Cardiac muscle cell (in vitro differentiated cells and primary cell): ENCODE results near the gene SCO1. TPM values are rescaled to one million over a fixed set of nuclear protein-coding genes. Genes with fewer than 3 reads are reported as not detected.

Experiments used
- DNase-seq, 2 donors: peaks; one replicate each; pipeline versions ENCODE4 v3.0.0 to v3.0.0-alpha.2; 2010 to 2017; ENCODE audit warnings: low read depth in 1 of 2, low spot score in 1 of 2
- H3K27ac ChIP-seq: fragments of 200-600 bp; sonication (generic); 2 replicates; pipeline ENCODE4 v1.5.1; 2016
- H3K27me3 ChIP-seq: fragments of 200-600 bp; sonication (generic); 2 replicates; pipeline ENCODE4 v1.6.0; 2016; ENCODE audit warnings: control low read depth
- H3K36me3 ChIP-seq: fragments of 200-600 bp; sonication (generic); 2 replicates; pipeline ENCODE4 v1.5.1; 2016; ENCODE audit warnings: control low read depth
- H3K4me1 ChIP-seq: fragments of 200-600 bp; sonication (generic); 2 replicates; pipeline ENCODE4 v1.8.1; 2017; ENCODE audit warnings: low read depth, mild to moderate bottlenecking, mixed run types
- H3K4me3 ChIP-seq: fragments of 200-600 bp; sonication (generic); 2 replicates; pipeline ENCODE4 v1.5.1; 2016; ENCODE audit warnings: mild to moderate bottlenecking
- H3K9me3 ChIP-seq: fragments of 200-600 bp; sonication (generic); 2 replicates; pipeline ENCODE4 v1.5.1; 2017; ENCODE audit warnings: low read depth, mild to moderate bottlenecking, control low read depth
- polyA plus RNA-seq: library from polyadenylated mRNA; unstranded; fragments of >200 nt; fragmentation: Nextera tagmentation; extraction: Ambion mirVana; gene quantifications from 2 replicates; pipeline ENCODE4 v1.2.1, GENCODE V29; 2016
- total RNA-seq: library from RNA; depleted of rRNA; stranded (reverse); fragments of >200 nt; gene quantifications from 2 replicates; pipeline ENCODE4 v1.2.3, GENCODE V29; 2016
- TF ChIP-seq, protein P1 (sequence below): IDR thresholded peaks from 2 replicates; pipeline ENCODE4 v1.5.1; 2012; ENCODE audit warnings: low read depth, mild to moderate bottlenecking, low read length

SCO1 gene
- total and polyA plus RNA-seq, 2 experiments from 2014 or later = 56.4 to 67.2 TPM

DNA sequence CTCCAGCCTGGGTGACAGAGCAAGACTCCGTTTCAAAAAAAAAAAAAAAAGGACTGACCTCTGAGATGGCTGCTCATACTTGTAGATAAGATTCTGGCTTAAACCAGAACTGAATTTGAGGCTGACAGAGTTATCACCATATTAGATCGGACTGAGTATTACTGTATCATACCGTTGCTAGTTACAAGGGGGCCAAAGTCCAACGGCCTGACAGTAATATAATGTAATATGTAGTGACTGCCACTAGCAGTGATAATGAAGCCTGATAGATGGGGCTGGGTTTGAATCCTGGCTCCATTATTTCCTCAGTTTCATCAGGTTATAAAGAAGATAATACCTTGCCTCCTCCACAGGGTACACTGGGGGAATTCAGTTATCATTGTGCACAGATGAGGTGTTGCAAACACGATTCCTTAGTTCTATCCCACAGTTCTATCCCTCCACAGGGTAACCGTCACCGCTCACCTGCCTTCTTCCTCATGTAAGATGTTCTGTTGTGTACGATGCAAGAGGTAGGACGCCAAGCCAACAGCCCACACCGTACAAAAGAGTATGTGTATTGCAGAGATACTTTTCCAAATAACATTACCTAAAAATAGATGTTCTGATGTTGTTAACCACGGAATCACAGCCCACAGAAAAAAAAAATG is 27.3 kb upstream of the SCO1 start:
- no peaks in the 10 kb centered on the region for H3K27me3 ChIP-seq
- no peak overlapping the region for H3K4me3 ChIP-seq
- H3K4me1 ChIP-seq = no peaks in the 10 kb centered on the region
- H3K36me3 ChIP-seq = no peaks in the 10 kb centered on the region
- no peak overlapping the region for H3K27ac ChIP-seq
- TF ChIP-seq, protein P1, sequence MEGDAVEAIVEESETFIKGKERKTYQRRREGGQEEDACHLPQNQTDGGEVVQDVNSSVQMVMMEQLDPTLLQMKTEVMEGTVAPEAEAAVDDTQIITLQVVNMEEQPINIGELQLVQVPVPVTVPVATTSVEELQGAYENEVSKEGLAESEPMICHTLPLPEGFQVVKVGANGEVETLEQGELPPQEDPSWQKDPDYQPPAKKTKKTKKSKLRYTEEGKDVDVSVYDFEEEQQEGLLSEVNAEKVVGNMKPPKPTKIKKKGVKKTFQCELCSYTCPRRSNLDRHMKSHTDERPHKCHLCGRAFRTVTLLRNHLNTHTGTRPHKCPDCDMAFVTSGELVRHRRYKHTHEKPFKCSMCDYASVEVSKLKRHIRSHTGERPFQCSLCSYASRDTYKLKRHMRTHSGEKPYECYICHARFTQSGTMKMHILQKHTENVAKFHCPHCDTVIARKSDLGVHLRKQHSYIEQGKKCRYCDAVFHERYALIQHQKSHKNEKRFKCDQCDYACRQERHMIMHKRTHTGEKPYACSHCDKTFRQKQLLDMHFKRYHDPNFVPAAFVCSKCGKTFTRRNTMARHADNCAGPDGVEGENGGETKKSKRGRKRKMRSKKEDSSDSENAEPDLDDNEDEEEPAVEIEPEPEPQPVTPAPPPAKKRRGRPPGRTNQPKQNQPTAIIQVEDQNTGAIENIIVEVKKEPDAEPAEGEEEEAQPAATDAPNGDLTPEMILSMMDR = no peak
- H3K9me3 ChIP-seq = no peaks in the 10 kb centered on the region
- no peak for DNase-seq

DNA sequence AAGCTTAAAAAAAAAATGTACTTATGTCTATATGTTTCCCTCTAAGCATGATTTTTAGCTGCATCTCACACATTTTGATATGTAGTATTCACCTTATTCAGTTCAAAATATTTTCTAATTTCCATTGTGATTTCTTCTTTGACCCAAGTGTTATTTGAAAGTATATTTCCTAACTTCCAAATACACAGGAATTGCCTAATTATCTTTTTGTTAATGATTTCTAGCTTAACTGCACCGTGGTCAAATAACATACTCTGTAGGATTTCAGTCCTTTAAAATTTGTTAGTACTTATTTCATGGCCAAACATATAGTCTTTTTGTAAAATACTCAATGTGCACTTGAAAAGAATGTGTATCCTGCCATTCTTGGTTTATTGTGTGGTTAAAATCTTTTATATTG is 21.2 kb upstream of the SCO1 start:
- Histone ChIP-seq H3K27me3 (no peaks in the 10 kb centered on the region), H3K9me3 (no peaks in the 10 kb centered on the region), H3K36me3 (no peaks in the 10 kb centered on the region), H3K4me3 (no peak overlapping the region), H3K4me1 (no peaks in the 10 kb centered on the region), H3K27ac (no peak overlapping the region)
- TF ChIP-seq, protein P1 = no peak
- no peak for DNase-seq

DNA sequence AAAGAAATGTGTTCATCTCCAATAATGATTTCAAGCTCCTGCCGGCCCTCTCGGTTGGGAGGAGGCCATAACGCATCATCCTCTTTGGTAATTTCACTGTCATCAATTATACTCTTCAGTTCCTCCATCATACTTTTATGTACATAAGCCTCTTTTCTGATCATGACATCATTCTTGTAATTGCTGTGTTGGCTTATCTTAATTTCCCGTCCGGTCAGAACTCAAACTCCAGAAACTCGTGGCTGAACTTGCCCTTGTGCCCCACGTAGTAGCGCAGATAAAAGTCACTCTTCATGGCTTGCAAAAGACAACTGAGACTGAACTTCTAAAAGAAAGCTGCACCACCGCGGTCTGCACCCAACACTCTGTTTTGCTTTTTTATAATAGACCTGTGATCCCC is 18.9 kb upstream of the SCO1 start:
- no peaks in the 10 kb centered on the region for H3K4me1 ChIP-seq
- DNase-seq = no peak
- H3K9me3 ChIP-seq = no peaks in the 10 kb centered on the region
- H3K27ac ChIP-seq = no peak overlapping the region
- H3K4me3 ChIP-seq = no peak overlapping the region
- peaks cover 8% of the 10 kb centered on the region for H3K36me3 ChIP-seq
- TF ChIP-seq, protein P1 = no peak
- no peaks in the 10 kb centered on the region for H3K27me3 ChIP-seq

DNA sequence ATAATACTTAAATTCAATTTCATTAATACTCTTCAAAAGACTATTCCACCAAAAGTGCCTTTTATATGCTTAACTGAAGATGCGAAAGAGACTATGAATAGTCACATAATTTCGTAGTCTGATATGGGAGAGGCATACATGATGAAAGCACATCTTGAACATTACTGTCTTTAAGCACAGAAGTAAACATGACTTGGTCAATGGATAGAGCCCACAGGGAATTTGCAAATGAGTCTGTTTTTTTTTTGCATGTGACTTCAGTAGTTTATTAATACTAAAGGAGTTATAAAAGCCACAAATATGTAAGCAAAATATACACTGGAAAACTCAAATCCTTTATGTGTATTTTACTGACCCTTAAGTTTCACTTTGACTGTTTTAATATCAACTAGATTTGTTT is 16.0 kb upstream of the SCO1 start:
- TF ChIP-seq, protein P1 = no peak
- H3K27ac ChIP-seq = no peak overlapping the region

DNA sequence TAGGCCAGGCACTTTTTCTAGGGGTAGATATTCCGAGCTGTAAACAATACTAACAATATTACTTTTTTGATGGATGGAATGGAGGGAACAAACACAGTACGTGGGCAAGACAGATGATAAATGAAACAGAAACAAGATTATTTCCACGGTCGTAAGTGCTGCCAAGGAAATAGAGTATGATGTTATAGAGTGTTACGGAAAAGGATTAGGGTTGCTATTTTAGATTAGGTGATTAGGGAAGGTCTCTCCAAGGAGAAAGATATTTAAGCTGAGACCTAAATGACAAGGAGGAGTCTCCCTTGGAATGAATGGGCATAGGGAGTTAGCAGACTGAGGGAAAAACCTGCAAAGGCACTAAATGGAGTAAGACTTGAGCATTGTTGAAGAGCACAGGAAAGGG is 8.4 kb upstream of the SCO1 start:
- Histone ChIP-seq H3K4me3 (no peak overlapping the region), H3K4me1 (no peaks in the 10 kb centered on the region), H3K36me3 (peaks cover 11% of the 10 kb centered on the region), H3K9me3 (no peaks in the 10 kb centered on the region), H3K27ac (no peak overlapping the region), H3K27me3 (no peaks in the 10 kb centered on the region)
- DNase-seq = no peak
- TF ChIP-seq, protein P1 = no peak

More for the DNA sequence above, 16.0 kb upstream of the SCO1 start:
- DNase-seq = no peak
- Histone ChIP-seq H3K27me3 (no peaks in the 10 kb centered on the region), H3K4me3 (no peak overlapping the region), H3K9me3 (no peaks in the 10 kb centered on the region), H3K4me1 (no peaks in the 10 kb centered on the region), H3K36me3 (peaks cover 13% of the 10 kb centered on the region)
